ENCODE measurements around the gene VCPKMT.
"Not testable (repeated sequence)": the region's sequence is repeated elsewhere in the genome, so short reads cannot be mapped to it uniquely, and the experiment has no call there.

The VCPKMT gene

GRCh38 chr14:50092006-50092555, 24.3 kb downstream of the VCPKMT start:
- DNase-seq (ENCODE audit: low spot score): no peak

DNA sequence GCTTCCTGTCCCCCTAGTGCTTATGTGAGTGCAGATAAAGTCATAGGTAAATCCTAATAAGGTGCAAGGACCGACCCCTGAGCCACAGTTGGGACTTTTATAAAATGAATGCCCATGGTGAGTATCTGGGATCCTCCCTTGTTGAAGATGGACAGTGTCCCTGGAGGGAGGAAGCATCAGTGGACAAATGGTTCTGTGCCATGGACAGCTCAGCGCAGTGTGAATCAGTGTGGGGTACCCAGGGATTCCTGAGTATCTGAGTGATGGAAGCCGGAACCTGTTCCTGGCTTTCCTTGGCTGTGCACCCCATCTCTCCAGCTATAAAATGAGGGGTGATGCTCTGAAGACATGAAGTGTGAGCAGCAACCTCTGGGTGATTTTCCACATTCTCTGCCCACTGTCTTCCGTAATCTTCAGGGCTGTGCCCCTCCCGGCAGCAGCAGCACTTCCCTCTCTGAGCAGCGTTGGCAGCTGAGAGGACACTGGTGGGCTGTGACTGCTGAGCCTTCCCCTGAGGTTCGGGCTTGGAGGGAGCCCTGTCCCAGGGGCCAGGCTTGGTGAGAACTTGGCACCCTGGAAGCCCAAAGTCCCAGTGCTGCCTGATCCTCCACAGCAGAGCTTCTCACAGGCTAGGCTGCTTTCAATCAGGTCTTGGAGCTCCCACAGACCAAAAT, 25.0 kb downstream of the VCPKMT start:
- no peak for DNase-seq (ENCODE audit: low spot score)

GRCh38 chr14:50089208-50089607, 27.2 kb downstream of the VCPKMT start:
- DNase-seq (ENCODE audit: low spot score): no peak

- no peak for DNase-seq (ENCODE audit: low spot score)
Observed at GRCh38 chr14:50088731-50089130, 27.6 kb downstream of the VCPKMT start.

- DNase-seq (ENCODE audit: low spot score): no peak
Observed at GRCh38 chr14:50088117-50088515, 28.3 kb downstream of the VCPKMT start.

GRCh38 chr14:50087341-50088116, 28.8 kb downstream of the VCPKMT start:
- DNase-seq (ENCODE audit: low spot score): no peak

- no peak for DNase-seq (ENCODE audit: low spot score)
Observed at GRCh38 chr14:50086321-50086711, 30.1 kb downstream of the VCPKMT start.

DNA sequence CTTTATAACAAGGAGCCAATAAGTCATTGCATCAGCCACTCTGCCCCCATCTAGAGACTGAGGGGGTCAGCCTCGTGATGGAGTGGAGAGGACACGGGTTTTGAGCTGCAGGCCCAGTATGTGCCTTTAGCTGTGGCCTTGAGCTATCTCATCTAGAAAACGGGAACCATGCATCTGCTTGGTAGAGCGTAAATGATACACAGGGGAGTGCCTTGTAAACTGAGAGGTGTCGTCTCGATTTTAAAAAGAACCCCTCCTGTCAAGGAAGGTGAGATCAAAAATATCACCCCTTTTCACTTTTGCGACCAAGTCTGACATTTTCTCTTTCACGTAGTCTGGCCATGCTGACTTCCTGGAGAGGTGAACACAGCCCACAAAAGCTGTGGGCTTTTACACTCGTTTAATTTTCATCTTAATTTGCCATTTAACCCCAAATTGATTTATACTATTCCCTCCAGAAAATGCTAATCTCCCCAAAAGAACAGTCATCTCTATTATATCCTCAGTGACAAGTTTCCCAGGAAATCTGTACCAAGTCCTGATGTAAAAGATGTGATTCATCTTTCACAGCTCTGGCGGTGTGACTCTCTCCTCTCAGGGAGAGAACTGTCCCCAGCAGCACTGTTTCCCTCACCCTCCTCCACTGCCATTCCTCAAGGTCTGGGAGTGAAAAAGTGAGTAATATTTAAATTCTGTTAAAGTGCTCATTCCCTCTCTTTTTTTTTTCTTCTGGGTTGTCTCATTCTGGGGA, 30.6 kb downstream of the VCPKMT start:
- DNase-seq (ENCODE audit: low spot score): peak; percentile 42

- DNase-seq (ENCODE audit: low spot score): no peak
Observed at GRCh38 chr14:50084666-50085065, 31.7 kb downstream of the VCPKMT start.

DNA sequence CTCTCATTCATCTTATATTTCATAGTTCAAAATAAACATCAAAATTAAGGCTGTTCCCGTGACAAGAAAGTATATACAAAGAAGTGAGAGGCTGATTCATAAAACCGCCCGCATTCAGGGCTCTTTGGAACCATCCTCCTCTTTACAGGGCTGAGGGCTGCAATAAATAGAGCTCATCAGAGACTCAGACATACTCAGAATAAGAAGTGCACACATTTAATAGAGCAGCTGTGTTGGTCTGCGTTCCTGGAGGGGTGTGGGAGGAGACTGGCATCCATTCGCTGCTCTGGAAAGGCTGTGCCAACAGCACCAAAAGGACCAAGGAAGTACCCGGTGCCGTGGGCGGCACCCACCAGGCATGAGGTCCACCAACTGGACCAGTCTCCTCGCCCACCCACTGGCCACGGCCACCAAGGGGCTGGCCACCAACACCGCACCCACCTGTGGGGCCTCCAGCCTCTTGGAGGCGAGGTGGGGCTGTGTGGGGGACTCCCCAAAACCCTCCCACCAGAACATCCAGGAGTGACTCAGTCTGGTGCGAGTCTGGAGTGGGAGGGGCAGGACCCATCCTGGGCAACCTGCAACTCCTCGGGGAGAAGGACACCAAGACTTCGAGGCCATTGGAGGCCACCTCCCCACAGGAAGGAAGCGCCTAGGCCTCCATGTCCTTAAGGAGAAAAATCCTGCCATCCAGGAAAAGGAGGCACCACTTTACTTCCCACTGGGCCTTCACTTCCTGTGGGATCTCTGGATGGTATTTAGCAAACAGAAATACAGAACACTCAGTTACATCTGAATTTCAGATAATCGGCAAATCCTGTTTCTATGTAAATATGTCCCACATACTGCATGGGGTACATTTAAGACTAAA, 32.7 kb downstream of the VCPKMT start:
- peak; percentile 81 for DNase-seq (ENCODE audit: low spot score)

DNA sequence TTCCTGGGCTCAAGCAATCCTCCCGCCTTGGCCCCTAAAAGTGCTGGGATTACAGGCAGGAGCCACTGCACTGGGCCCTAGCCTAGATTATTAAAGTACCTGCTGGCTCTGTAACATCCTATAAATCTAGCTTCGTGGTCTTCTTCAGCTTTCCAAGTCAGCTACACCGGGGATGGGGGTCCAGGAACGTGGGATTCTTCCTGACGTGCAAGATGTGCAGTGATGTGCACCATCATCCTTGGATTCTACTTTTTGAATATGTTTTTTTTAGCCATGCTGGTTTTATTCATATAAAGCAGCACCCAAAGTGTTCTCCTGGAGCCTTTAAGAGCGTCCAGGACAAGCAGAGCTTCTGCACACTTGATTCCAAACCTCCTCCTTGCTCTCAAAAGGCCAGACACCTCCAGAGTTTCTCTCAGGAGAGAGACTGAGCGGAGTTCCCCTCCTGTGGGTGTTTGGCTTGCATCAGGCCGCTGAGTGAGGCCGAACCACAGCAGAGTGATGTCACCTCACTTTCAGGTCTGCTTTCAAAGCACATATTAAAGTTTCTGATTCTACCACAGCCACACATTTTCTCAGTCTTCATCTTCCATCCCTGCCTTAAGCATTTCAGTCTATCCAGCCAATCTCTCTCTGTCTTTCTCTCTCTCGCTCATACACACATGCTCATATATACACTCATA, 33.4 kb downstream of the VCPKMT start:
- peak; percentile 89 for DNase-seq (ENCODE audit: low spot score)

DNA sequence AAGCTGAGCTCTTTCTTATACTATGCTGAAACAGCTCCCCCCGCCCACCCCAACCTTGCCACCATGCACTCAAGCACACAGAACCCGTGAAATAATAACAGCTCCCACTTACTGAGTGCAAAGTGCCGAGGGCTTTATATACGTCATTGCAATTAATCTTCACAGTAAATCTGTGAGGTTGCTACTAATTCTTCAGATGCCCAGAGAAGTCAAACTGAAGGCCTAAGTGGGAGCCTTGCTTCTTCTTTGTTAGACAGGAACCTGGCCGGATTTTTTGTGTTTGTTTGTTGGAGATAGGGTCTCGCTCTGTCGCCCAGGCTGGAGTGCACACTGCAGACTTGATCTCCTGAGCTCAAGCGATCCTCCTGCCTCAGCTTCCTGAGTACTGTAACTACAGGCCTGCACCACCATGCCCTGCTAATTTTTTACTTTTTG, 34.0 kb downstream of the VCPKMT start:
- peak; percentile 65 for DNase-seq (ENCODE audit: low spot score)

GRCh38 chr14:50079103-50079502, 37.3 kb downstream of the VCPKMT start:
- not testable (repeated sequence) for DNase-seq (ENCODE audit: low spot score)

DNA sequence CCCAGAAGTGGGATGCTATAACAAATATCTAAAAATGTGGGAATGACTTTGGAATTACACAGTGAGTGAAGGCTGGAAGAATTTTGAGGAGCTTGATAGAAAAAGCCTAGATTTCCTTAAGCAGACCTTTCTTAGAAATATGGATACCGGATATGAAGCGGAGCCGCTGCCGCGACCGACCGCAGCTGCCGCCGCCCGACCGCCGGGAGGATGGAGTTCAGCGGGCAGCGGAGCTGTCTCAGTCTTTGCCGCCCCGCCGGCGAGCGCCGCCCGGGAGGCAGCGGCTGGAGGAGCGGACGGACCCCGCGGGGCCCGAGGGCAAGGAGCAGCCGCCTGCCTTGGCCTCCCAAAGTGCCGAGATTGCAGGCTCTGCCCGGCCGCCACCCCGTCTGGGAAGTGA, 42.7 kb downstream of the VCPKMT start:
- DNase-seq (ENCODE audit: low spot score): not testable (repeated sequence)

DNA sequence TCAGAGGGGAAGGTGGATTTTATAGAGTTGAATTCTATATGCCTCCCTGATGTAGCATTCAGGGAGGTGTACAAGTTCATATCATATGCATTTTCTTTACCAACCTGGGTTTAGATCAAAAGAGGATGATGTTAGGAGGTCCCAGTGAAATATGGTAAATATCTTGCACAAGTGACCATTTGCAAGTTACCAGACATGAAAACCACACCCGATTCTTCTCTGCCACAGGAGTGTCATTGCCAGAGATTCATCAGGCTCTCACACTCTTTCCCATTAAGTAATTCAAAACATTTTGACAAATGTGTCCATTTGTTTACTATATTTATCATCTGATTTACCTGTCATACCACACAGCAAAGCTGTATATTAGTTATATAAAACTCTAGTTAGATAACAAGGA, 44.0 kb downstream of the VCPKMT start:
- DNase-seq (ENCODE audit: low spot score): no peak

GRCh38 chr14:50070840-50071548, 45.4 kb downstream of the VCPKMT start:
- no peak for DNase-seq (ENCODE audit: low spot score)

DNA sequence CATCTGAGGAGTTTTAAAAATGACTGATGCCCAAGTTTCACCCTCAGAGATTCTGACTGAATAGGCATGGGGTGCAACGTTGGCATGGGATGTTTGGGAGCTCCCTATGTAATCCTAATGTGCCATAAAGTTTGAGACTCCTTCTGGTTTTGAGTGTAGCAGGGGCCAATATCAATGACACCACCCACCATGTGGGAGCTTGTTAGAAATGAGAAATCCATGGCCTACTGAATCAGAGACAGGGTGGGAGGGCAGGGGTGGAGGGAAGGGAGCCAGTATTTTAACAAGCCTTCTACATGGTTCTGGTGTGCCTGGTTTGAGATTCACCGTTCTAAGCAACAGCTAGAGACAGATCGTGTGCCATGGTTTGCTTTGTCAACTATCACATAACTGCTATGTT, 46.1 kb downstream of the VCPKMT start:
- DNase-seq (ENCODE audit: low spot score): no peak

DNA sequence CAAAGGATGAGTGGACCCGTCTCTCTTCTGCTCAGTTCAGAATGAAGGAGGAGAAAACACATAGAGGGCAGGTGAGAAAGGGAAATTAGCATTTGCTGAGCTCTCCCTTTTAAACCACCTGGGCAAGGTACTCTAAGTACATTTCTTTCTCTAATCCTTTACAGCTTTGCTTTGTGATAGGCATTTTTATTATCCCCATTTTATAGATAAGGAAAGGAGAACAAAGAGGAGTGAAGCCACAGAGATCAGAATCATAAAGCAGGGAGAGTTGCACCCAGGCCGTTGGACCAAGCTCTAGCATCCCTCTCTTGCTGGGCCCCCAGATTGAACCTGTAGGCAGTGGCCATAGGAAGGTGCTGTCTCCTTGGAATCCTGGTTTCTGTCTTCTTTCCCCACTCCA, 47.0 kb downstream of the VCPKMT start:
- no peak for DNase-seq (ENCODE audit: low spot score)

DNA sequence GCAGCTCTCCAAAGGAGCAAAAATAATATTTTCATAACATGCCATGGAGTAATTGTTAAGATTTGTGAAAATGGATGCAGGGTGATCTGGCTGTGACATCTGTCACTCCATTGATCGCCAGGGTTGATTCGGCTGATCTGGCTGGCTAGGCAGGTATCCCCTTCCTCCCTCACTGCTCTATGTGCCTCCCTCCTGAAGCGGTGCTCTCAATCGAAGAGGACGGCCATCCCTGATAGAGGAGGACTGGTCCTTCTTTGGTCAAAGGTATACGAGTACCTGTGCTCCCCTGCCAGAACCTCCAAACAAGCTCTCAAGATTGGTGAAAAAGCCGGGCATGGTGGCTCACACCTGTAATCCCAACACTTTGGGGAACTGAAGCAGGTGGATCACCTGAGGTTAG, 47.9 kb downstream of the VCPKMT start:
- no peak for DNase-seq (ENCODE audit: low spot score)

DNA sequence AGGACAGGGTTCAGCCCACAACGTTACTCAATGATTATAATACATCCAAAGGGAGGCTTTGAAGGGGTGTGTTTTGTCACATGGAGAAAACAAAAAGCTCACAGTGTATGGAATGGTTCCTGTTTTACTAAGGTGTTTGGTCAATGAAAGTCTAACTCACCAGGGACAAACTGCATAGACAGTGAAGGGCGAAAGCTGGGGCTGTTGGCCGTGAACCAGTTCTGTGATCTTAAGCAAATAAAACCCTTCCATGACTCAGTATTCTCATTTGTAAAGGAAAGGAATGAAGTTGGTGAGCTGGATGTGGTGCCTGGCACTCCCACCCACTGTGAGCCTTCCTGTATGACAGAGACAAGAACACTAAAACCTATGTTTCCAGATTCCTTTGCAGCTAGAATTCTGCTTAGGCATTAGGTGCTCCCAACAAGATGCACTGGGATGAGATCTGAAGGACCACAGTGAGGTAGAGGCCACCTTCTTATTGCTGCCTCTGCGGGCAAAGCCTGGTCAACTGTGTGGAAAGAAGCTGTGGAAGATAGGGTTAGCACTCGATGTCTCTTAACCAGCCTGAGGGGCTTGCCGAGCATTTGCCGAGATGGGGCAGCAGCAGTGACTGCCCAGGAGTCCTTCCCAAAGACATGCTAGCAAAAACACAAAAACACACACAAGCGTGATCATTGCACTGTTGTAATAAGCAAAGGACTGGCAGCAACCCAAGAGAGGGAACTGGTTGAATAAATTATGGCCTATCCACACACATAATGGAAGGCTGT, 48.5 kb downstream of the VCPKMT start:
- no peak for DNase-seq (ENCODE audit: low spot score)
